ENCODE measurements around the gene MDFIC2.
"Not testable (repeated sequence)": the region's sequence is repeated elsewhere in the genome, so short reads cannot be mapped to it uniquely, and the experiment has no call there.

Gene MDFIC2

GRCh38 chr3:70312336-70312735 is at the start of gene MDFIC2:
TSS of gene MDFIC2 (minus strand) at chr3:70312638. CDS start at chr3:70311973, 665 bp downstream.
- H3K27me3 Mint-ChIP-seq = no peaks in the 10 kb centered on the region
- DNase-seq (ENCODE audit: low spot score in 2 of 2) = no peak
- H3K4me3 Mint-ChIP-seq = no peak within 1 kb of the TSS
- no peak for ATAC-seq (ENCODE audit: low read depth)
- H3K27ac Mint-ChIP-seq = no peak within 1 kb of the TSS
- H3K9me3 Mint-ChIP-seq = no peaks in the 10 kb centered on the region
- H3K4me1 Mint-ChIP-seq = no peaks in the 10 kb centered on the region
- H3K36me3 Mint-ChIP-seq = no peaks in the 10 kb centered on the region

- H3K4me1 Mint-ChIP-seq = no peaks in the 10 kb centered on the region
- DNase-seq (ENCODE audit: low spot score in 2 of 2) (no peak), ATAC-seq (ENCODE audit: low read depth) (no peak)
- H3K9me3 Mint-ChIP-seq = peaks cover 3% of the 10 kb centered on the region
- no peak overlapping the region for H3K4me3 Mint-ChIP-seq
- H3K27ac Mint-ChIP-seq = no peak overlapping the region
- no peaks in the 10 kb centered on the region for H3K36me3 Mint-ChIP-seq
- H3K27me3 Mint-ChIP-seq = peaks cover 1% of the 10 kb centered on the region
Observed at GRCh38 chr3:70360979-70361760, 48.7 kb upstream of the MDFIC2 start.

GRCh38 chr3:70359711-70360110 is 47.3 kb upstream of the MDFIC2 start:
- ATAC-seq (ENCODE audit: low read depth) = no peak
- H3K36me3 Mint-ChIP-seq = no peaks in the 10 kb centered on the region
- peaks cover 2% of the 10 kb centered on the region for H3K9me3 Mint-ChIP-seq
- DNase-seq (ENCODE audit: low spot score in 2 of 2) = no peak
- no peak overlapping the region for H3K4me3 Mint-ChIP-seq
- H3K27me3 Mint-ChIP-seq = peaks cover 1% of the 10 kb centered on the region
- no peaks in the 10 kb centered on the region for H3K4me1 Mint-ChIP-seq
- no peak overlapping the region for H3K27ac Mint-ChIP-seq

- ATAC-seq (ENCODE audit: low read depth) (no peak), DNase-seq (ENCODE audit: low spot score in 2 of 2) (no peak)
- no peaks in the 10 kb centered on the region for H3K36me3 Mint-ChIP-seq
- no peaks in the 10 kb centered on the region for H3K4me1 Mint-ChIP-seq
- H3K9me3 Mint-ChIP-seq = no peaks in the 10 kb centered on the region
- no peak overlapping the region for H3K4me3 Mint-ChIP-seq
- no peak overlapping the region for H3K27ac Mint-ChIP-seq
- H3K27me3 Mint-ChIP-seq = peaks cover 1% of the 10 kb centered on the region
Observed at GRCh38 chr3:70358978-70359580, 46.6 kb upstream of the MDFIC2 start.

GRCh38 chr3:70352215-70352614 is 39.8 kb upstream of the MDFIC2 start:
- H3K4me3 Mint-ChIP-seq = no peak overlapping the region
- no peaks in the 10 kb centered on the region for H3K4me1 Mint-ChIP-seq
- ATAC-seq (ENCODE audit: low read depth) = no peak

GRCh38 chr3:70342149-70342548 is 29.7 kb upstream of the MDFIC2 start:
- Mint-ChIP-seq H3K9me3 (peaks cover 4% of the 10 kb centered on the region), H3K4me3 (no peak overlapping the region), H3K27me3 (no peaks in the 10 kb centered on the region), H3K36me3 (no peaks in the 10 kb centered on the region), H3K27ac (no peak overlapping the region), H3K4me1 (no peaks in the 10 kb centered on the region)
- DNase-seq (ENCODE audit: low spot score in 2 of 2) (no peak), ATAC-seq (ENCODE audit: low read depth) (no peak)

More at GRCh38 chr3:70352215-70352614, 39.8 kb upstream of the MDFIC2 start:
- peaks cover 7% of the 10 kb centered on the region for H3K27me3 Mint-ChIP-seq
- DNase-seq (ENCODE audit: low spot score in 2 of 2) = no peak
- H3K36me3 Mint-ChIP-seq = no peaks in the 10 kb centered on the region
- H3K9me3 Mint-ChIP-seq = peaks cover 7% of the 10 kb centered on the region
- no peak overlapping the region for H3K27ac Mint-ChIP-seq

GRCh38 chr3:70336885-70337284 is 24.4 kb upstream of the MDFIC2 start:
- H3K9me3 Mint-ChIP-seq; ATAC-seq (ENCODE audit: low read depth); H3K27ac Mint-ChIP-seq; H3K36me3 Mint-ChIP-seq; H3K4me3 Mint-ChIP-seq; H3K27me3 Mint-ChIP-seq; H3K4me1 Mint-ChIP-seq; DNase-seq (ENCODE audit: low spot score in 2 of 2): not testable (repeated sequence)

GRCh38 chr3:70333080-70333479 is 20.6 kb upstream of the MDFIC2 start:
- H3K27ac Mint-ChIP-seq = no peak overlapping the region
- H3K27me3 Mint-ChIP-seq = peaks cover 2% of the 10 kb centered on the region
- no peaks in the 10 kb centered on the region for H3K4me1 Mint-ChIP-seq
- ATAC-seq (ENCODE audit: low read depth) (no peak), DNase-seq (ENCODE audit: low spot score in 2 of 2) (no peak)
- no peaks in the 10 kb centered on the region for H3K36me3 Mint-ChIP-seq
- H3K9me3 Mint-ChIP-seq = peaks cover 6% of the 10 kb centered on the region
- no peak overlapping the region for H3K4me3 Mint-ChIP-seq

- Mint-ChIP-seq H3K27me3 (no peaks in the 10 kb centered on the region), H3K27ac (no peak overlapping the region), H3K36me3 (no peaks in the 10 kb centered on the region), H3K9me3 (no peaks in the 10 kb centered on the region), H3K4me3 (no peak overlapping the region), H3K4me1 (no peaks in the 10 kb centered on the region)
- DNase-seq (ENCODE audit: low spot score in 2 of 2) (no peak), ATAC-seq (ENCODE audit: low read depth) (no peak)
Observed at GRCh38 chr3:70315021-70315420, 2.6 kb upstream of the MDFIC2 start.

GRCh38 chr3:70310809-70311208 is 1.6 kb downstream of the MDFIC2 start:
- no peaks in the 10 kb centered on the region for H3K4me1 Mint-ChIP-seq

GRCh38 chr3:70309591-70309990 is 2.8 kb downstream of the MDFIC2 start:
- no peaks in the 10 kb centered on the region for H3K4me1 Mint-ChIP-seq
- H3K27me3 Mint-ChIP-seq = no peaks in the 10 kb centered on the region
- H3K36me3 Mint-ChIP-seq = no peaks in the 10 kb centered on the region
- H3K9me3 Mint-ChIP-seq = no peaks in the 10 kb centered on the region
- H3K27ac Mint-ChIP-seq = no peak overlapping the region
- no peak overlapping the region for H3K4me3 Mint-ChIP-seq
- ATAC-seq (ENCODE audit: low read depth) (no peak), DNase-seq (ENCODE audit: low spot score in 2 of 2) (no peak)

More at GRCh38 chr3:70310809-70311208, 1.6 kb downstream of the MDFIC2 start:
- Mint-ChIP-seq H3K27ac (no peak overlapping the region), H3K4me3 (no peak overlapping the region), H3K36me3 (no peaks in the 10 kb centered on the region), H3K27me3 (no peaks in the 10 kb centered on the region), H3K9me3 (no peaks in the 10 kb centered on the region)
- DNase-seq (ENCODE audit: low spot score in 2 of 2) = no peak
- no peak for ATAC-seq (ENCODE audit: low read depth)

- no peaks in the 10 kb centered on the region for H3K27me3 Mint-ChIP-seq
- ATAC-seq (ENCODE audit: low read depth) = no peak
- H3K4me3 Mint-ChIP-seq = no peak overlapping the region
- no peaks in the 10 kb centered on the region for H3K36me3 Mint-ChIP-seq
- H3K4me1 Mint-ChIP-seq = no peaks in the 10 kb centered on the region
- no peak overlapping the region for H3K27ac Mint-ChIP-seq
- H3K9me3 Mint-ChIP-seq = no peaks in the 10 kb centered on the region
- no peak for DNase-seq (ENCODE audit: low spot score in 2 of 2)
Observed at GRCh38 chr3:70308760-70309159, 3.7 kb downstream of the MDFIC2 start.

- no peaks in the 10 kb centered on the region for H3K27me3 Mint-ChIP-seq
- no peaks in the 10 kb centered on the region for H3K4me1 Mint-ChIP-seq
- DNase-seq (ENCODE audit: low spot score in 2 of 2) (no peak), ATAC-seq (ENCODE audit: low read depth) (no peak)
- H3K27ac Mint-ChIP-seq = no peak overlapping the region
- H3K36me3 Mint-ChIP-seq = no peaks in the 10 kb centered on the region
- H3K4me3 Mint-ChIP-seq = no peak overlapping the region
- H3K9me3 Mint-ChIP-seq = no peaks in the 10 kb centered on the region
Observed at GRCh38 chr3:70306736-70307135, 5.7 kb downstream of the MDFIC2 start.

- H3K36me3 Mint-ChIP-seq = no peaks in the 10 kb centered on the region
- H3K4me1 Mint-ChIP-seq = no peaks in the 10 kb centered on the region
- H3K4me3 Mint-ChIP-seq = no peak overlapping the region
- no peaks in the 10 kb centered on the region for H3K9me3 Mint-ChIP-seq
- DNase-seq (ENCODE audit: low spot score in 2 of 2) = no peak
- no peaks in the 10 kb centered on the region for H3K27me3 Mint-ChIP-seq
- no peak for ATAC-seq (ENCODE audit: low read depth)
- H3K27ac Mint-ChIP-seq = no peak overlapping the region
Observed at GRCh38 chr3:70298385-70298784, 14.1 kb downstream of the MDFIC2 start.

GRCh38 chr3:70291097-70291482 is 21.3 kb downstream of the MDFIC2 start:
- no peak for DNase-seq (ENCODE audit: low spot score in 2 of 2)
- peaks cover 2% of the 10 kb centered on the region for H3K9me3 Mint-ChIP-seq
- H3K27ac Mint-ChIP-seq = no peak overlapping the region
- H3K4me1 Mint-ChIP-seq = no peaks in the 10 kb centered on the region
- peaks cover 2% of the 10 kb centered on the region for H3K27me3 Mint-ChIP-seq
- ATAC-seq (ENCODE audit: low read depth) = no peak
- H3K4me3 Mint-ChIP-seq = no peak overlapping the region
- no peaks in the 10 kb centered on the region for H3K36me3 Mint-ChIP-seq

All from memory B cell (primary cell).